IMR-90 (cell line): Measurements from ENCODE around the gene SPINDOC. TPM values are rescaled to one million over a fixed set of nuclear protein-coding genes. Genes with fewer than 3 reads are reported as not detected.

Experiments used
- ATAC-seq: fragments of 200-7000 bp; cut with Tn5 transposase; 2 replicates; pipeline ENCODE4 v1.9.1; 2020; ENCODE audit warnings: low read depth, mild to moderate bottlenecking, moderate library complexity
- BruUV-seq: library from RNA; stranded (reverse); fragments of 400-500 nt; replicated peaks from 2 replicates; lab custom pipeline; 2021; lab: Mats Ljungman, UMichigan
- CTCF ChIA-PET: fragments of 300-600 bp; formaldehyde crosslinking; extraction: SDS; loops from one replicate; lab custom pipeline; 2021; ENCODE audit warnings: antibody characterized with exemption; lab: Yijun Ruan, JAX
- POLR2A ChIA-PET: fragments of 300-600 bp; sonication (Branson Sonifier 250); formaldehyde crosslinking; loops from one replicate; lab custom pipeline; 2022; ENCODE audit warnings: antibody characterized with exemption; ENCODE audit not compliant: unreplicated experiment; lab: Charles Lee
- DNase-seq: peaks from one replicate; pipeline ENCODE4 v3.0.0; 2013
- H2AFZ ChIP-seq: replicated peaks from 2 replicates; pipeline ENCODE3; 2013; ENCODE audit warnings: low read length, mild to moderate bottlenecking; ENCODE audit not compliant: poor library complexity
- H2AK5ac ChIP-seq: 2 replicates; pipeline ENCODE4 v1.6.1; 2013; ENCODE audit warnings: low read depth, low read length, inconsistent platforms
- H2AK9ac ChIP-seq: replicated peaks from 2 replicates; pipeline ENCODE3; 2013; ENCODE audit warnings: mild to moderate bottlenecking, low read depth, low read length, moderate library complexity; ENCODE audit not compliant: poor library complexity
- H2BK120ac ChIP-seq: 2 replicates; pipeline ENCODE4 v1.6.1; 2013; ENCODE audit warnings: low read depth, low read length, inconsistent platforms
- H2BK15ac ChIP-seq: 3 replicates; pipeline ENCODE4 v1.6.1; 2013; ENCODE audit warnings: low read depth, low read length, inconsistent platforms
- H2BK20ac ChIP-seq: 2 replicates; pipeline ENCODE4 v1.6.1; 2013; ENCODE audit warnings: low read depth, mild to moderate bottlenecking, inconsistent platforms, low read length, moderate library complexity
- H2BK5ac ChIP-seq: 2 replicates; pipeline ENCODE4 v1.6.1; 2013; ENCODE audit warnings: mild to moderate bottlenecking, low read depth, low read length, inconsistent platforms; ENCODE audit not compliant: poor library complexity, severe bottlenecking
- H3K14ac ChIP-seq: replicated peaks from 2 replicates; pipeline ENCODE4 v1.6.1; 2013; ENCODE audit warnings: low read depth, low read length, inconsistent platforms
- H3K18ac ChIP-seq: 2 replicates; pipeline ENCODE4 v1.6.1; 2013; ENCODE audit warnings: low read depth, low read length, control low read depth
- H3K23ac ChIP-seq: 2 replicates; pipeline ENCODE4 v1.6.1; 2013; ENCODE audit warnings: low read depth, low read length, inconsistent platforms
- H3K27ac ChIP-seq: 2 replicates; pipeline ENCODE4 v1.5.1; 2013; ENCODE audit warnings: mild to moderate bottlenecking, control low read depth, low read length; ENCODE audit not compliant: insufficient read depth
- H3K27me3 ChIP-seq: 2 replicates; pipeline ENCODE4 v1.6.1; 2013; ENCODE audit warnings: low read length; ENCODE audit not compliant: control insufficient read depth, insufficient read depth
- H3K36me3 ChIP-seq: 2 replicates; pipeline ENCODE4 v1.6.1; 2013; ENCODE audit warnings: low read length, mixed read lengths; ENCODE audit not compliant: control insufficient read depth, insufficient read depth
- H3K4ac ChIP-seq: 2 replicates; pipeline ENCODE4 v1.6.1; 2013; ENCODE audit warnings: low read depth, low read length, inconsistent platforms
- H3K4me1 ChIP-seq: 2 replicates; pipeline ENCODE4 v1.6.1; 2013; ENCODE audit warnings: low read length, mixed read lengths; ENCODE audit not compliant: control insufficient read depth, insufficient read depth
- H3K4me2 ChIP-seq: 2 replicates; pipeline ENCODE4 v1.6.1; 2013; ENCODE audit warnings: low read depth, mild to moderate bottlenecking, control low read depth, low read length, moderate library complexity
- H3K4me3 ChIP-seq: 2 replicates; pipeline ENCODE4 v1.5.1; 2013; ENCODE audit warnings: low read depth, mild to moderate bottlenecking, control low read depth, low read length, moderate library complexity; ENCODE audit not compliant: insufficient read depth
- H3K56ac ChIP-seq: 2 replicates; pipeline ENCODE4 v1.6.1; 2013; ENCODE audit warnings: low read length, inconsistent platforms; ENCODE audit not compliant: insufficient read depth; ENCODE audit errors: extremely low read depth
- H3K79me1 ChIP-seq, 2 experiments: 2 replicates each; pipeline ENCODE4 v1.6.1; 2013; ENCODE audit warnings: low read length in 2 of 2, inconsistent platforms in 1 of 2, low read depth in 1 of 2
- H3K9ac ChIP-seq: 2 replicates; pipeline ENCODE4 v1.6.1; 2013; ENCODE audit warnings: low read depth, low read length, control low read depth
- H3K9me1 ChIP-seq: 2 replicates; pipeline ENCODE4 v1.6.1; 2013; ENCODE audit warnings: low read length, inconsistent platforms; ENCODE audit not compliant: insufficient read depth
- H3K9me3 ChIP-seq: 2 replicates; pipeline ENCODE4 v1.6.1; 2013; ENCODE audit warnings: low read length; ENCODE audit not compliant: control insufficient read depth, insufficient read depth
- H4K20me1 ChIP-seq: 2 replicates; pipeline ENCODE4 v1.6.1; 2013; ENCODE audit warnings: low read length, inconsistent platforms; ENCODE audit not compliant: insufficient read depth
- H4K5ac ChIP-seq: 2 replicates; pipeline ENCODE4 v1.6.1; 2013; ENCODE audit warnings: mild to moderate bottlenecking, low read depth, low read length, control low read depth
- H4K8ac ChIP-seq, 2 experiments: 2 replicates each; pipeline ENCODE4 v1.6.1; 2013; ENCODE audit warnings: low read depth in 2 of 2, low read length in 2 of 2, control low read depth in 1 of 2, inconsistent platforms in 1 of 2
- H4K91ac ChIP-seq: 2 replicates; pipeline ENCODE4 v1.6.1; 2013; ENCODE audit warnings: low read depth, low read length, inconsistent platforms; ENCODE audit not compliant: insufficient read depth
- BHLHE40 ChIP-seq: fragments of 150-350 bp; IDR thresholded peaks from 2 replicates; pipeline ENCODE4 v1.6.1; 2016; ENCODE audit warnings: mild to moderate bottlenecking, low read depth, low read length
- CEBPB ChIP-seq: IDR thresholded peaks from 2 replicates; pipeline ENCODE4 v1.6.1; 2012; ENCODE audit warnings: low read depth, low read length, improper control_type of control experiment
- CHD1 ChIP-seq: IDR thresholded peaks from 2 replicates; pipeline ENCODE4 v1.6.1; 2012; ENCODE audit warnings: low read depth, low read length, improper control_type of control experiment
- FOS ChIP-seq: fragments of 150-350 bp; IDR thresholded peaks from 2 replicates; pipeline ENCODE4 v1.6.1; 2016; ENCODE audit warnings: low read depth, low read length
- MAZ ChIP-seq: IDR thresholded peaks from 2 replicates; pipeline ENCODE4 v1.6.1; 2012; ENCODE audit warnings: low read depth, mild to moderate bottlenecking, low read length, improper control_type of control experiment, moderate library complexity, borderline replicate concordance
- MXI1 ChIP-seq: IDR thresholded peaks from 2 replicates; pipeline ENCODE4 v1.6.1; 2012; ENCODE audit warnings: low read depth, mild to moderate bottlenecking, low read length, moderate library complexity, borderline replicate concordance
- NFE2L2 ChIP-seq: fragments of 150-350 bp; IDR thresholded peaks from 2 replicates; pipeline ENCODE4 v1.6.1; 2016; ENCODE audit warnings: low read depth, mild to moderate bottlenecking, low read length
- POLR2A ChIP-seq: IDR thresholded peaks from 2 replicates; pipeline ENCODE4 v1.6.1; 2012; ENCODE audit warnings: mild to moderate bottlenecking, low read depth, low read length
- RAD21 ChIP-seq: IDR thresholded peaks from 2 replicates; pipeline ENCODE4 v1.6.1; 2012; ENCODE audit warnings: low read length, improper control_type of control experiment
- RCOR1 ChIP-seq: IDR thresholded peaks from 2 replicates; pipeline ENCODE4 v1.6.1; 2012; ENCODE audit warnings: mild to moderate bottlenecking, low read length, improper control_type of control experiment; ENCODE audit not compliant: insufficient replicate concordance
- RFX5 ChIP-seq: IDR thresholded peaks from 2 replicates; pipeline ENCODE4 v1.8.0; 2012; ENCODE audit warnings: low read depth, mild to moderate bottlenecking, low read length, moderate library complexity
- SMC3 ChIP-seq: fragments of 150-350 bp; IDR thresholded peaks from 2 replicates; pipeline ENCODE4 v1.6.1; 2016; ENCODE audit warnings: low read depth, mild to moderate bottlenecking, antibody characterized with exemption, low read length, moderate library complexity
- WGBS, 2 experiments: methylation state at CpG; one replicate each; pipeline versions ENCODE4 v1.1.5 to v1.1.7; 2013; ENCODE audit warnings: missing lambda C conversion rate in 2 of 2; ENCODE audit not compliant: insufficient read length in 1 of 2; ENCODE audit errors: extremely low coverage in 2 of 2; 5-methylcytosine and 5-hydroxymethylcytosine counted together
- dilution Hi-C: fragments of 300-500 bp; cut with HindIII; formaldehyde crosslinking; loops from one replicate; pipeline ENCODE4 v1.14.3; 2018; ENCODE audit warnings: low sequenced_read_pairs; ENCODE audit not compliant: unreplicated experiment
- in situ Hi-C: fragments of 300-500 bp; cut with MboI; formaldehyde crosslinking; loops from 3 replicates; pipeline ENCODE4 v1.14.3; 2019; ENCODE audit warnings: low sequenced_read_pairs, inconsistent platforms, mixed read lengths
- intact Hi-C: fragments of 100-400 bp; cut with micrococcal nuclease; formaldehyde crosslinking; loops from 2 replicates; pipeline ENCODE4 v1.10.0; 2022
- polyA plus RNA-seq, 3 experiments: library from polyadenylated mRNA; depleted of rRNA; stranded (reverse); fragments of >200 nt; gene quantifications; 2 replicates each; pipeline ENCODE4 v1.2.3, GENCODE V29; 2012; ENCODE audit warnings: low replicate concordance in 1 of 3
- total RNA-seq: library from RNA; depleted of rRNA; stranded (reverse); fragments of >200 nt; gene quantifications from 2 replicates; pipeline ENCODE4 v1.2.3, GENCODE V29; 2012
- TF ChIP-seq, protein P1 (sequence below): fragments of 150-350 bp; IDR thresholded peaks from 2 replicates; pipeline ENCODE4 v1.6.1; 2017; ENCODE audit warnings: mild to moderate bottlenecking, antibody characterized with exemption, low read length, low read depth
- TF ChIP-seq, protein P2 (sequence below): fragments of 150-350 bp; IDR thresholded peaks from 2 replicates; pipeline ENCODE4 v1.6.1; 2016; ENCODE audit warnings: low read depth, mild to moderate bottlenecking, low read length, moderate library complexity, borderline replicate concordance

The SPINDOC gene
- total and polyA plus RNA-seq, 2 of the 4 experiments (the other 2 are of a cell fraction): 10.0 to 29.9 TPM

DNA sequence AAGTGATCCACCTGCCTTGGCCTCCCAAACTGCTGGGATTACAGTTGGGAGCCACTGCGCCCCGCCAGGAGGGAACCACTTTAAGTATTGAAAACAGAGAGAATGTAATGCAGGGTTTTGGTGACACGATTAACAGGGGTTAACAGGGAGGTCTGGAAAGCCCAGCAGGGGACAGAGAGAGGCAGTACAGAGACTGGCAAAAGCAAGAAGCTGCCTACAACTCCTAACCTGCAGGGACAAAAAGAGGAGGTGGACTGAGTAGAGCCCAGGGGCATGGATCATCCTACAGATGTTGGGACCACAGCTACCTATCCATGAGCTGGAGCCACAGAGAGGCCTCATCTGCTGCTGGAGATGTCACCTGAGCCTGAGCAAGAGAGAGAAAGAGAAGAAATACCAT lies 1.7 kb upstream of the SPINDOC start:
- intact Hi-C loops (loop anchor here (5.0 kb wide), 1 partner anchor 334 kb away; no protein-coding TSS in a partner anchor), dilution Hi-C loops (no loop called here), in situ Hi-C loops (no loop called here)
- peaks cover 13 to 40% of the 10 kb centered on the region in 2 experiments for H3K79me1 ChIP-seq
- no CpG with 5 or more reads among the region's 3 CpGs for WGBS, 2 experiments
- no peak overlapping the region for H2BK120ac ChIP-seq
- peak overlapping the region; percentile 20 for H2AK9ac ChIP-seq
- H4K91ac ChIP-seq: no peak overlapping the region
- H4K8ac ChIP-seq: no peak overlapping the region
- peaks cover 9% of the 10 kb centered on the region for H3K36me3 ChIP-seq
- ChIA-PET CTCF (interaction anchor here (0.9 kb wide), 1 partner anchor 30 kb away, joined by 3 read pairs; no protein-coding TSS in a partner anchor), POLR2A (no interaction called here)
- H3K4me2 ChIP-seq: no peak overlapping the region
- peaks cover 7% of the 10 kb centered on the region for H3K9me1 ChIP-seq
- H2BK5ac ChIP-seq: no peak overlapping the region
- no peak overlapping the region for H4K5ac ChIP-seq
- no peak overlapping the region for H2AFZ ChIP-seq
- peaks cover 3% of the 10 kb centered on the region for H3K4me1 ChIP-seq
- no peak overlapping the region for H3K23ac ChIP-seq
- H3K56ac ChIP-seq: no peak overlapping the region
- no peak overlapping the region for H3K27ac ChIP-seq
- ATAC-seq (no peak), DNase-seq (no peak)
- H3K9ac ChIP-seq: no peak overlapping the region
- no peak overlapping the region for H2AK5ac ChIP-seq
- no TSS peak for BruUV-seq
- H3K4me3 ChIP-seq: no peak overlapping the region
- H4K20me1 ChIP-seq: peaks cover 26% of the 10 kb centered on the region
- H3K14ac ChIP-seq: no peak overlapping the region
- H3K18ac ChIP-seq: no peak overlapping the region
- H3K9me3 ChIP-seq: no peaks in the 10 kb centered on the region
- H3K27me3 ChIP-seq: no peaks in the 10 kb centered on the region
- no peak overlapping the region for H2BK20ac ChIP-seq
- no peak overlapping the region for H3K4ac ChIP-seq
- TF ChIP-seq CEBPB (no peak), MXI1 (no peak), NFE2L2 (no peak), BHLHE40 (no peak), SMC3 (no peak), RAD21 (no peak), RCOR1 (no peak), CHD1 (no peak), MAZ (no peak), RFX5 (no peak), FOS (no peak), POLR2A (no peak)
- TF ChIP-seq, protein P1, sequence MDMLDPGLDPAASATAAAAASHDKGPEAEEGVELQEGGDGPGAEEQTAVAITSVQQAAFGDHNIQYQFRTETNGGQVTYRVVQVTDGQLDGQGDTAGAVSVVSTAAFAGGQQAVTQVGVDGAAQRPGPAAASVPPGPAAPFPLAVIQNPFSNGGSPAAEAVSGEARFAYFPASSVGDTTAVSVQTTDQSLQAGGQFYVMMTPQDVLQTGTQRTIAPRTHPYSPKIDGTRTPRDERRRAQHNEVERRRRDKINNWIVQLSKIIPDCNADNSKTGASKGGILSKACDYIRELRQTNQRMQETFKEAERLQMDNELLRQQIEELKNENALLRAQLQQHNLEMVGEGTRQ: no peak
- TF ChIP-seq, protein P2, sequence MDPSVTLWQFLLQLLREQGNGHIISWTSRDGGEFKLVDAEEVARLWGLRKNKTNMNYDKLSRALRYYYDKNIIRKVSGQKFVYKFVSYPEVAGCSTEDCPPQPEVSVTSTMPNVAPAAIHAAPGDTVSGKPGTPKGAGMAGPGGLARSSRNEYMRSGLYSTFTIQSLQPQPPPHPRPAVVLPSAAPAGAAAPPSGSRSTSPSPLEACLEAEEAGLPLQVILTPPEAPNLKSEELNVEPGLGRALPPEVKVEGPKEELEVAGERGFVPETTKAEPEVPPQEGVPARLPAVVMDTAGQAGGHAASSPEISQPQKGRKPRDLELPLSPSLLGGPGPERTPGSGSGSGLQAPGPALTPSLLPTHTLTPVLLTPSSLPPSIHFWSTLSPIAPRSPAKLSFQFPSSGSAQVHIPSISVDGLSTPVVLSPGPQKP: no peak
- no peak overlapping the region for H2BK15ac ChIP-seq
